Osteocyte (in vitro differentiated cells): ENCODE measurements around the gene ZNF8. TPM values are rescaled to one million over a fixed set of nuclear protein-coding genes. Genes with fewer than 3 reads are reported as not detected.
"Not testable (repeated sequence)": the region's sequence is repeated elsewhere in the genome, so short reads cannot be mapped to it uniquely, and the experiment has no call there.

Experiments used
- DNase-seq: peaks from one replicate; pipeline ENCODE4 v3.0.0; 2021; ENCODE audit warnings: mixed read lengths; ENCODE audit not compliant: unreplicated experiment; ENCODE audit errors: extremely low spot score
- H3K27ac Mint-ChIP-seq: one replicate; pipeline ENCODE4 v1.8.0; 2021; ENCODE audit warnings: mild to moderate bottlenecking, mixed read lengths; ENCODE audit not compliant: unreplicated experiment
- H3K27me3 Mint-ChIP-seq: one replicate; pipeline ENCODE4 v1.8.0; 2021; ENCODE audit warnings: mixed read lengths; ENCODE audit not compliant: unreplicated experiment
- H3K36me3 Mint-ChIP-seq: one replicate; pipeline ENCODE4 v1.8.0; 2021; ENCODE audit warnings: mixed read lengths; ENCODE audit not compliant: unreplicated experiment
- H3K4me1 Mint-ChIP-seq: one replicate; pipeline ENCODE4 v1.8.0; 2021; ENCODE audit warnings: mixed read lengths; ENCODE audit not compliant: unreplicated experiment
- H3K4me3 Mint-ChIP-seq: one replicate; pipeline ENCODE4 v1.8.0; 2021; ENCODE audit warnings: mild to moderate bottlenecking, moderate library complexity, mixed read lengths; ENCODE audit not compliant: unreplicated experiment
- H3K9me3 Mint-ChIP-seq: one replicate; pipeline ENCODE4 v1.8.0; 2021; ENCODE audit warnings: mixed read lengths; ENCODE audit not compliant: unreplicated experiment
- CTCF ChIP-seq: fragments of 200-600 bp; sonication (generic); IDR thresholded peaks from 2 replicates; pipeline ENCODE4 v1.5.0; 2021; ENCODE audit warnings: antibody characterized with exemption, mild to moderate bottlenecking, moderate library complexity
- total RNA-seq: library from RNA; stranded (reverse); gene quantifications from 2 replicates; pipeline ENCODE4 v1.2.1, GENCODE V29; 2021

Gene ZNF8
- total RNA-seq, 1 donor from 2014 or later: 10.7 TPM

GRCh38 chr19:58252102-58252685, 26.6 kb upstream of the ZNF8 start:
- Mint-ChIP-seq H3K4me1 (no peaks in the 10 kb centered on the region), H3K9me3 (peaks cover 27% of the 10 kb centered on the region), H3K27ac (no peak overlapping the region), H3K36me3 (peaks cover 92% of the 10 kb centered on the region), H3K4me3 (no peak overlapping the region), H3K27me3 (no peaks in the 10 kb centered on the region)
- no peak for TF ChIP-seq CTCF
- DNase-seq: no peak

- H3K9me3 Mint-ChIP-seq: peaks cover 38% of the 10 kb centered on the region
- H3K4me3 Mint-ChIP-seq: not testable (repeated sequence)
These were observed 20.5 kb upstream of the ZNF8 start for GRCh38 chr19:58258259-58258658.

GRCh38 chr19:58261600-58261967, 17.2 kb upstream of the ZNF8 start:
- Mint-ChIP-seq H3K4me1 (no peaks in the 10 kb centered on the region), H3K27me3 (no peaks in the 10 kb centered on the region), H3K36me3 (peaks cover 81% of the 10 kb centered on the region), H3K27ac (no peak overlapping the region), H3K4me3 (no peak overlapping the region), H3K9me3 (peaks cover 25% of the 10 kb centered on the region)
- TF ChIP-seq CTCF: no peak
- DNase-seq: no peak

More at GRCh38 chr19:58258259-58258658, 20.5 kb upstream of the ZNF8 start:
- not testable (repeated sequence) for H3K4me1 Mint-ChIP-seq, H3K27me3 Mint-ChIP-seq, DNase-seq, H3K27ac Mint-ChIP-seq
- H3K36me3 Mint-ChIP-seq: peaks cover 93% of the 10 kb centered on the region

GRCh38 chr19:58261968-58262921, 16.5 kb upstream of the ZNF8 start:
- TF ChIP-seq CTCF: no peak
- peaks cover 78% of the 10 kb centered on the region for H3K36me3 Mint-ChIP-seq
- H3K27ac Mint-ChIP-seq: no peak overlapping the region
- no peaks in the 10 kb centered on the region for H3K4me1 Mint-ChIP-seq
- no peak for DNase-seq
- H3K27me3 Mint-ChIP-seq: no peaks in the 10 kb centered on the region
- no peak overlapping the region for H3K4me3 Mint-ChIP-seq
- peaks cover 24% of the 10 kb centered on the region for H3K9me3 Mint-ChIP-seq

- peaks cover 71% of the 10 kb centered on the region for H3K36me3 Mint-ChIP-seq
- no peak for DNase-seq
- no peak overlapping the region for H3K27ac Mint-ChIP-seq
- no peak overlapping the region for H3K4me3 Mint-ChIP-seq
- H3K9me3 Mint-ChIP-seq: peaks cover 17% of the 10 kb centered on the region
- no peaks in the 10 kb centered on the region for H3K4me1 Mint-ChIP-seq
- TF ChIP-seq CTCF: no peak
- no peaks in the 10 kb centered on the region for H3K27me3 Mint-ChIP-seq
These were observed 15.8 kb upstream of the ZNF8 start for GRCh38 chr19:58262922-58263296.
